ENCODE results near the gene GATAD2B.
"Not testable (repeated sequence)": the region's sequence is repeated elsewhere in the genome, so short reads cannot be mapped to it uniquely, and the experiment has no call there.

The GATAD2B gene

GRCh38 chr1:153793973-153794615, 128.7 kb downstream of the GATAD2B start:
- no peak for DNase-seq

- no peak for DNase-seq
These were observed 129.4 kb downstream of the GATAD2B start for GRCh38 chr1:153793261-153793972.

- no peak for DNase-seq
These were observed 130.1 kb downstream of the GATAD2B start for GRCh38 chr1:153792631-153793041.

- DNase-seq = no peak
These were observed 131.0 kb downstream of the GATAD2B start for GRCh38 chr1:153791648-153792253.

- DNase-seq = peak; percentile 38
These were observed 131.7 kb downstream of the GATAD2B start for GRCh38 chr1:153790966-153791647.

GRCh38 chr1:153790313-153790965, 132.3 kb downstream of the GATAD2B start:
- DNase-seq = no peak

GRCh38 chr1:153789478-153790034, 133.2 kb downstream of the GATAD2B start:
- DNase-seq = no peak

- no peak for DNase-seq
These were observed 136.6 kb downstream of the GATAD2B start for GRCh38 chr1:153786038-153786790.

GRCh38 chr1:153783233-153784190, 139.3 kb downstream of the GATAD2B start:
- DNase-seq = peak; percentile 89

GRCh38 chr1:153782648-153783047, 140.1 kb downstream of the GATAD2B start:
- DNase-seq = not testable (repeated sequence)

GRCh38 chr1:153780551-153780950, 142.2 kb downstream of the GATAD2B start:
- no peak for DNase-seq

GRCh38 chr1:153779781-153780541, 142.8 kb downstream of the GATAD2B start:
- no peak for DNase-seq

GRCh38 chr1:153778824-153779519, 143.8 kb downstream of the GATAD2B start:
- no peak for DNase-seq

- DNase-seq = no peak
These were observed 144.5 kb downstream of the GATAD2B start for GRCh38 chr1:153778051-153778823.

- DNase-seq = no peak
These were observed 145.1 kb downstream of the GATAD2B start for GRCh38 chr1:153777648-153778047.

- no peak for DNase-seq
These were observed 145.9 kb downstream of the GATAD2B start for GRCh38 chr1:153776845-153777370.

- DNase-seq = no peak
These were observed 146.4 kb downstream of the GATAD2B start for GRCh38 chr1:153776352-153776751.

Data from CD4-positive, alpha-beta T cell treated with Interleukin-4 for 4 hours (primary cell).